Measurements from ENCODE around the gene PHF23. TPM values are rescaled to one million over a fixed set of nuclear protein-coding genes. Genes with fewer than 3 reads are reported as not detected.

PHF23 gene
- total and polyA plus RNA-seq, 9 of the 15 experiments (the other 6 are each of a cell fraction or from before 2014, with no cell fraction given), result 7.4 to 87.5 (median 33.7) TPM

DNA sequence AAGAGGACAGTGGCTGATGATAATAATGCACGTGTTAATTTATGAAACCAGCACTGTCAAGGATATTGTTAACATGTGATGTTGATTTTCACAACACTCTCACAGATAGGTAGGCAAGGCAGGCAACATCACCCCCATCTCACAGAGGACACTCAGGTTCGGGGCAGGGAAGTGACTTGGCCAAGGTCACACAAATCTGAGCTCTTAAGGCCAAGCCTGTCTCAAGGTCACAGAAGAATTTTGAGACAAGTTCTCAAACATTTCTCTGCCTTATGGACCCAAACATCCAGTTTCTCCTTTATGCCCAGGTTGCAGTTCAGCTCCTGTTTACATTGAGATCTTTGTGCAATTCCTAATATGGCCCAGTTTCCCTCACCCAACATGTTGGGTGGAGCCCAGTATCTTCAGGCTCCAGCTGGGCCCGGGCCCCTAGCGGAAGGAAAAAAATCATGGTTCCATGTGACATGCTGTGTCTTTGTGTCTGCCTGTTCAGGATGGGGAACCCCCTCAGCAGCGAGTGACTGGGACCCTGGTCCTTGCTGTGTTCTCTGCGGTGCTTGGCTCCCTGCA is 43.6 kb upstream of the PHF23 start (continued):
- TF ChIP-seq ZBTB11 (CRISPR knock-in tag; IDR thresholded peaks at IDR 0.05) (no peak), BACH1 (tag; IDR thresholded peaks at IDR 0.05) (no peak), ZBTB7A (IDR thresholded peaks at IDR 0.05; ENCODE audit: borderline replicate concordance, control insufficient read depth, low read depth, low read length) (no peak; the same call in 1 of the 2 replicates), ZFX (CRISPR knock-in tag; IDR thresholded peaks at IDR 0.05) (no peak), ZNF589 (CRISPR knock-in tag; IDR thresholded peaks at IDR 0.05; ENCODE audit: low read depth) (no peak), SREBF2 (CRISPR knock-in tag; IDR thresholded peaks at IDR 0.05) (no peak), DACH1 (IDR thresholded peaks at IDR 0.05; ENCODE audit: partially characterized antibody) (peak; percentile 66), BCL6 (CRISPR knock-in tag; IDR thresholded peaks at IDR 0.05) (no peak), ZNF175 (CRISPR knock-in tag; IDR thresholded peaks at IDR 0.05; ENCODE audit: low read depth) (0 out of 2 replicates have a peak, but pooled peaks have one; percentile 25), MYC (IDR thresholded peaks at IDR 0.05; ENCODE audit: low read depth, low read length) (peak; percentile 58; the same call in 1 of the 2 replicates), MYC (CRISPR knock-in tag; IDR thresholded peaks at IDR 0.05; ENCODE audit: borderline replicate concordance, low read depth) (no peak), HMG20B (CRISPR knock-in tag; IDR thresholded peaks at IDR 0.05) (no peak), TAF15 (IDR thresholded peaks at IDR 0.05; ENCODE audit: low read depth, low read length) (no peak), NCOR1 (IDR thresholded peaks at IDR 0.05) (peak; percentile 26; the same call in 1 of the 2 replicates), NCOA4 (IDR thresholded peaks at IDR 0.05; ENCODE audit: partially characterized antibody) (no peak), ZNF23 (CRISPR knock-in tag; IDR thresholded peaks at IDR 0.05) (no peak)
- TF ChIP-seq, protein P1, sequence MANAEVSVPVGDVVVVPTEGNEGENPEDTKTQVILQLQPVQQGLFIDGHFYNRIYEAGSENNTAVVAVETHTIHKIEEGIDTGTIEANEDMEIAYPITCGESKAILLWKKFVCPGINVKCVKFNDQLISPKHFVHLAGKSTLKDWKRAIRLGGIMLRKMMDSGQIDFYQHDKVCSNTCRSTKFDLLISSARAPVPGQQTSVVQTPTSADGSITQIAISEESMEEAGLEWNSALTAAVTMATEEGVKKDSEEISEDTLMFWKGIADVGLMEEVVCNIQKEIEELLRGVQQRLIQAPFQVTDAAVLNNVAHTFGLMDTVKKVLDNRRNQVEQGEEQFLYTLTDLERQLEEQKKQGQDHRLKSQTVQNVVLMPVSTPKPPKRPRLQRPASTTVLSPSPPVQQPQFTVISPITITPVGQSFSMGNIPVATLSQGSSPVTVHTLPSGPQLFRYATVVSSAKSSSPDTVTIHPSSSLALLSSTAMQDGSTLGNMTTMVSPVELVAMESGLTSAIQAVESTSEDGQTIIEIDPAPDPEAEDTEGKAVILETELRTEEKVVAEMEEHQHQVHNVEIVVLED (CRISPR knock-in tag; IDR thresholded peaks at IDR 0.05), result no peak
- TF ChIP-seq, protein P2, sequence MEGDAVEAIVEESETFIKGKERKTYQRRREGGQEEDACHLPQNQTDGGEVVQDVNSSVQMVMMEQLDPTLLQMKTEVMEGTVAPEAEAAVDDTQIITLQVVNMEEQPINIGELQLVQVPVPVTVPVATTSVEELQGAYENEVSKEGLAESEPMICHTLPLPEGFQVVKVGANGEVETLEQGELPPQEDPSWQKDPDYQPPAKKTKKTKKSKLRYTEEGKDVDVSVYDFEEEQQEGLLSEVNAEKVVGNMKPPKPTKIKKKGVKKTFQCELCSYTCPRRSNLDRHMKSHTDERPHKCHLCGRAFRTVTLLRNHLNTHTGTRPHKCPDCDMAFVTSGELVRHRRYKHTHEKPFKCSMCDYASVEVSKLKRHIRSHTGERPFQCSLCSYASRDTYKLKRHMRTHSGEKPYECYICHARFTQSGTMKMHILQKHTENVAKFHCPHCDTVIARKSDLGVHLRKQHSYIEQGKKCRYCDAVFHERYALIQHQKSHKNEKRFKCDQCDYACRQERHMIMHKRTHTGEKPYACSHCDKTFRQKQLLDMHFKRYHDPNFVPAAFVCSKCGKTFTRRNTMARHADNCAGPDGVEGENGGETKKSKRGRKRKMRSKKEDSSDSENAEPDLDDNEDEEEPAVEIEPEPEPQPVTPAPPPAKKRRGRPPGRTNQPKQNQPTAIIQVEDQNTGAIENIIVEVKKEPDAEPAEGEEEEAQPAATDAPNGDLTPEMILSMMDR (IDR thresholded peaks at IDR 0.05 in 2 of 3, conservative IDR thresholded peaks at IDR 0.05 in 1 of 3; ENCODE audit: insufficient read depth in 2 of 3, low read depth in 1 of 3, low read length in 3 of 3), result peak; percentile 15 to 36 (median 27); a peak in 3 of 6 replicates
- TF ChIP-seq, protein P3, sequence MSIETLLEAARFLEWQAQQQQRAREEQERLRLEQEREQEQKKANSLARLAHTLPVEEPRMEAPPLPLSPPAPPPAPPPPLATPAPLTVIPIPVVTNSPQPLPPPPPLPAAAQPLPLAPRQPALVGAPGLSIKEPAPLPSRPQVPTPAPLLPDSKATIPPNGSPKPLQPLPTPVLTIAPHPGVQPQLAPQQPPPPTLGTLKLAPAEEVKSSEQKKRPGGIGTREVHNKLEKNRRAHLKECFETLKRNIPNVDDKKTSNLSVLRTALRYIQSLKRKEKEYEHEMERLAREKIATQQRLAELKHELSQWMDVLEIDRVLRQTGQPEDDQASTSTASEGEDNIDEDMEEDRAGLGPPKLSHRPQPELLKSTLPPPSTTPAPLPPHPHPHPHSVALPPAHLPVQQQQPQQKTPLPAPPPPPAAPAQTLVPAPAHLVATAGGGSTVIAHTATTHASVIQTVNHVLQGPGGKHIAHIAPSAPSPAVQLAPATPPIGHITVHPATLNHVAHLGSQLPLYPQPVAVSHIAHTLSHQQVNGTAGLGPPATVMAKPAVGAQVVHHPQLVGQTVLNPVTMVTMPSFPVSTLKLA (conservative IDR thresholded peaks at IDR 0.05), result peak; percentile 31 to 69; a peak in 1 of 4 replicates

Measured in K562 (cell line).